G401 (cell line): ENCODE measurements around the gene SYNE2. TPM values are rescaled to one million over a fixed set of nuclear protein-coding genes. Genes with fewer than 3 reads are reported as not detected.
"Not testable (repeated sequence)": the region's sequence is repeated elsewhere in the genome, so short reads cannot be mapped to it uniquely, and the experiment has no call there.

Experiments used
- DNase-seq: peaks from one replicate; pipeline ENCODE4 v3.0.0-alpha.2; 2015; ENCODE audit warnings: low spot score
- in situ Hi-C: cut with HindIII; loops from 2 replicates; pipeline ENCODE4 v1.10.0; 2016; ENCODE audit warnings: low sequenced_read_pairs, mixed read lengths
- total RNA-seq: library from RNA; depleted of rRNA; stranded (reverse); fragments of >200 nt; shearing (Covaris generic); gene quantifications from 2 replicates; pipeline ENCODE4 v1.2.3, GENCODE V29; 2014; rRNA removed

Gene SYNE2, protein sequence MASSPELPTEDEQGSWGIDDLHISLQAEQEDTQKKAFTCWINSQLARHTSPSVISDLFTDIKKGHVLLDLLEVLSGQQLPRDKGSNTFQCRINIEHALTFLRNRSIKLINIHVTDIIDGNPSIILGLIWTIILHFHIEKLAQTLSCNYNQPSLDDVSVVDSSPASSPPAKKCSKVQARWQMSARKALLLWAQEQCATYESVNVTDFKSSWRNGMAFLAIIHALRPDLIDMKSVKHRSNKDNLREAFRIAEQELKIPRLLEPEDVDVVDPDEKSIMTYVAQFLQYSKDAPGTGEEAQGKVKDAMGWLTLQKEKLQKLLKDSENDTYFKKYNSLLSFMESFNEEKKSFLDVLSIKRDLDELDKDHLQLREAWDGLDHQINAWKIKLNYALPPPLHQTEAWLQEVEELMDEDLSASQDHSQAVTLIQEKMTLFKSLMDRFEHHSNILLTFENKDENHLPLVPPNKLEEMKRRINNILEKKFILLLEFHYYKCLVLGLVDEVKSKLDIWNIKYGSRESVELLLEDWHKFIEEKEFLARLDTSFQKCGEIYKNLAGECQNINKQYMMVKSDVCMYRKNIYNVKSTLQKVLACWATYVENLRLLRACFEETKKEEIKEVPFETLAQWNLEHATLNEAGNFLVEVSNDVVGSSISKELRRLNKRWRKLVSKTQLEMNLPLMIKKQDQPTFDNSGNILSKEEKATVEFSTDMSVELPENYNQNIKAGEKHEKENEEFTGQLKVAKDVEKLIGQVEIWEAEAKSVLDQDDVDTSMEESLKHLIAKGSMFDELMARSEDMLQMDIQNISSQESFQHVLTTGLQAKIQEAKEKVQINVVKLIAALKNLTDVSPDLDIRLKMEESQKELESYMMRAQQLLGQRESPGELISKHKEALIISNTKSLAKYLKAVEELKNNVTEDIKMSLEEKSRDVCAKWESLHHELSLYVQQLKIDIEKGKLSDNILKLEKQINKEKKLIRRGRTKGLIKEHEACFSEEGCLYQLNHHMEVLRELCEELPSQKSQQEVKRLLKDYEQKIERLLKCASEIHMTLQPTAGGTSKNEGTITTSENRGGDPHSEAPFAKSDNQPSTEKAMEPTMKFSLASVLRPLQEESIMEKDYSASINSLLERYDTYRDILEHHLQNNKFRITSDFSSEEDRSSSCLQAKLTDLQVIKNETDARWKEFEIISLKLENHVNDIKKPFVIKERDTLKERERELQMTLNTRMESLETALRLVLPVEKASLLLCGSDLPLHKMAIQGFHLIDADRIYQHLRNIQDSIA (N-terminal part only)
- total RNA-seq: 6.2 and 13.8 TPM in 2 replicates

DNA sequence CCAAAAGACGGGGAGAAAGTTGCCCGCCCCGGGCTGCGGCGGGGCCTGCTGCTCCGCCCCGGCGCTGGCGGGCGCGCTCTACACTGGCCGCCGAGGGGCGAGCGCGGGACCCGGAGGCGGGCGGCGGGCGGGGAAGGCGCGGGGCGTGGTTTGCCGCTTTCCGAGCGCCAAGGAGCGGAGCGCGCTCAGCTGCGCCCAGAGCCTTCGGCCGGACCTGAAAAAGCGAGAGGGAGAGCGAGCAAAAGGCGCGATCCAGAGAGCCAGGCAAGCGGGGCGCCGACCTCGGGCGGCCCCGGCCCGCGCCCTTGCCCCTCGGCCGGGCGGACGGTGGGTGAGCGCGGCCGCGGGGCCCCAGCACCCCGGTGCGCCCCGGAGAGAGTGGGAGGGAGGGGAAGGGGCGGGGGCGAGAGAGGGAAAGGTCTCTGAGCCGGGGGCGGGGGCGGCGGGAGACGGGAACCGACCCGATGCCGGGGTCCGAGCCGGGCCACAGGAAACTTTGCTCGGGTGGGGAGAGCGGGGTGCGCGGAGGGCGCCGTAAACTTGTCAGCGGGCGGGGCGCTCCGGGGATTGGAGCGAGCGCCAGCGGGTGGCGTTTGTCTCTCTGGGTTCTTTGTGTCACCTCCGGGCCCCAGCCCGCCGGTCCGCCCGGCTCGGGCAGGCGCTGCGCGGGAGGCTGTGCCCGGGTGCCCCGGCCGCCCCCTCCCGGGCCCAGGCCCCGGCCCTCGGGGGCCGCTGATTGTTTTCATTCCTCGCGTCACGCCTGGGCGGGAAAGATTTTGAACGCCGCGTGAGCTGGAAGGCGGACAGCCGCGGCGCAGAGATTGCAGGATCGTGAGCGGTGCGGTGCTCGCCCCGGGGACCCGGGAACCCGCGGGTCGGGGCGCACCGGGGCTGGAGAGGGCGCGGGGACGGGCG is at the start of gene SYNE2:
Gene SYNE2 (plus strand): TSS at position 188 of the 915 bp plus-strand sequence. CDS start 56,145 bp downstream, outside the sequence.
- peak; percentile 66 for DNase-seq
- in situ Hi-C loops: no loop called here

DNA sequence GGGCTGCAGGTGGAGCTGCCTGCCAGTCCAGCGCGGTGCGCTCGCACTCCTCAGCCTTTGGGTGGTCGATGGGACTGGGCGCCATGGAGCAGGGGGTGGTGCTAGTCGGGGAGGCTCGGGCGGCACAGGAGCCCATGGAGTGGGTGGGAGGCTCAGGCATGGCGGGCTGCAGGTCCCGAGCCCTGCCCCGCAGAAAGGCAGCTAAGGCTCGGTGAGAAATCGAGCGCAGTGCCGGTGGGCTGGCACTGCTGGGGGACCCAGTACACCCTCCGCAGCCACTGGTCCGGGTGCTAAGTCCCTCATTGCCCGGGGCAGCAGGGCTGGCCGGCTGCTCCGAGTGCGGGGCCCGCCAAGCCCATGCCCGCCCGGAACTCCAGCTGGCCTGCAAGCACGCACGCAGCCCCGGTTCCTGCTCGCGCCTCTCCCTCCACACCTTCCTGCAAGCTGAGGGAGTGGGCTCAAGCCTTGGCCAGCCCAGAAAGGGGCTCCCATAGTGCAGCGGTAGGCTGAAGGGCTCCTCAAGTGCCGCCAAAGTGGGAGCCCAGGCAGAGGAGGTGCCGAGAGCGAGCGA is 49.5 kb upstream of the SYNE2 start:
- in situ Hi-C loops, DNase-seq: not testable (repeated sequence)

DNA sequence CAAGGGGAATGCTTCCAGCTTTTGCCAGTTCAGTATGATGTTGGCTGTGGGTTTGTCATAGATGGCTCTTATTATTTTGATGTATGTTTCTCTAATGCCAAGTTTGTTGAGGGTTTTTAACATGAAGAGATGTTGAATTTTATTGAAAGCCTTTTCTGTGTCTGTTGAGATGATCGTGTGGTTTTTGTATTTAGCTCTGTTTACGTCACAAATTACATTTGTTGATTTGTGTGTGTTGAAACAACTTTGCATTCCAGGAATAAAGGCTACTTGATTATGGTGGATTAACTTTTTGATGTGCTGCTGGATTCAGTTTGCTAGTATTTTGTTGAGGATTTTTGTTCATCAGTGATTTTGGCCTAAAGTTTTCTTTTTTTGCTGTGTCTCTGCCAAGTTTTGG is 46.7 kb upstream of the SYNE2 start:
- in situ Hi-C loops, DNase-seq: not testable (repeated sequence)

DNA sequence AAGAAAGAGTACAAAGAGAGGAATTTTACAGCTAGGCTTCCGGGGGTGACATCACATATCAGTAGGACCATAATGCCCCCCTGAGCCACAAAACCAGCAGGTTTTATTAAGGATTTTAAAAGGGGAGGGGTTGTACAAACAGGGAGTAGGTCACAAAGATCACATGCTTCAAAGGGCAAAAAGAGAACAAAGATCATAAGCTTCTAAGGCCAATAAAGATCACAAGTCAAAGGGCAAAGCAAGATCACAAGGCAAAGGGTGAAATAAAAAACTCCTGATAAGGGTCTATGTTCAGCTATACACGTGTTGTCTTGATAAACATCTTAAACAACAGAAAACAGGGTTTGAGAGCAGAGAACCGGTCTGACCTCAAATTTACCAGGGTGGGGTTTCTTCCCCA is 41.1 kb upstream of the SYNE2 start:
- in situ Hi-C loops, DNase-seq: not testable (repeated sequence)

DNA sequence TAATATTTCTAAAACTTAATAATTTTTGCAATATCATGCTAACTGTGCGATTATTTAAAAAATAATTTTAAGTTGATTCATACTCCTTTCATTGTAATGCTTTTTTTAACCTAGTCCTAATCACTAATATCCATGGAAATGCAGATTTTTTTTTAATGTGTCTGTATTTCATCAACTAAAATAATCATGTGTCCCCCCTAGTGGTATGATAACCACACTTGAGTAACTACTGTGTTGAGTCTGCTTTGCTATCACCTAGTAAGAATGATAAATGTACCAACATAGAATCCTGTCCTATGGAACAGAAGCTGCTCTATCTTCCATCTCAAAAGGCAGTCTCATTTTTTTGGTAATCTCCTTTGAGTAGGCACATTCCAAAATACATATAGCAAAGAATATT is 19.1 kb upstream of the SYNE2 start:
- in situ Hi-C loops: no loop called here
- DNase-seq: no peak

GRCh38 chr14:63840981-63841380 is 11.8 kb upstream of the SYNE2 start:
- no peak for DNase-seq
- in situ Hi-C loops: no loop called here

- in situ Hi-C loops: no loop called here
- DNase-seq: no peak
Observed at GRCh38 chr14:63843796-63844195, 9.0 kb upstream of the SYNE2 start.

DNA sequence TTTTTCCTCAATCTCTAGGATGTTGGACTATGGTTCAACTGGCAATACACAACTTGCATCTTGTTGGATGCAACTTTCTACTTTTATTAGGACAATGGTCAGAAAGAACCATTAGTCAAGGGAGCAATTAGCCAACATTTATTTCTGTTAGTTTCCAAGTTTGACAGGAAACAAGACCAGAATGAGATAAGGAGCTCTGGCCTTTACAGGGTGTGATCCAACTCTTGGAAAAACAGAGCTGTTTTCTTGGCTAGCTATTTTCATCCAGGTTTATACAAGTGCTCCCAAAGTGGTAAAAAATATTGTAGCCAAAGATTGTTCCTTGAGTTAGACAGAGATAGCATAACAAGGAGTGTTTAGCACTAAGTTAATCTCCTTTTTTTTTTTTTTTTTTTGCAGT is 3.9 kb upstream of the SYNE2 start:
- DNase-seq: no peak
- in situ Hi-C loops: no loop called here

GRCh38 chr14:63852271-63852816 is 460 bp upstream of the SYNE2 start:
- in situ Hi-C loops: no loop called here
- peak; percentile 49 for DNase-seq

- DNase-seq: peak; percentile 63
- in situ Hi-C loops: no loop called here
Observed at GRCh38 chr14:63853831-63854293, 1.1 kb downstream of the SYNE2 start.

DNA sequence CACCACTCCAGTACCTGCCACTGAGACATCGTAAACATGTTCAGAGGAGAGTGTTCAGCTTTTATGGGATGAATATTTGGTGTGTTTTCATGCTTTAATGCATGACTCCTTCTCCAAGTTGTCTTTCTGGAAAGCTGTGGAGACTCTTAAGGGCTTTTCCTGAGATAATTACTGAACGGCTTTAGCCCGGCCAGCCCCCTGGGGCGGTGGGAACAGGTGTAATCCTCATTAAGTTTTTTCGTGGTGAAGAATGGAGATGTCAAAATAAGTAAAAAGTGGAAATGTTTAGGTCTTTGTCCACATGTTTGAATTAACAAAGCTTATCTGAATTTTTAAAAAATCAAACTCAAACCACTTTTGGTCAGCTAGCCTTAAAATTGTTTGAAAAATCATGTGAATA is 1.5 kb downstream of the SYNE2 start:
- in situ Hi-C loops: no loop called here
- DNase-seq: no peak

DNA sequence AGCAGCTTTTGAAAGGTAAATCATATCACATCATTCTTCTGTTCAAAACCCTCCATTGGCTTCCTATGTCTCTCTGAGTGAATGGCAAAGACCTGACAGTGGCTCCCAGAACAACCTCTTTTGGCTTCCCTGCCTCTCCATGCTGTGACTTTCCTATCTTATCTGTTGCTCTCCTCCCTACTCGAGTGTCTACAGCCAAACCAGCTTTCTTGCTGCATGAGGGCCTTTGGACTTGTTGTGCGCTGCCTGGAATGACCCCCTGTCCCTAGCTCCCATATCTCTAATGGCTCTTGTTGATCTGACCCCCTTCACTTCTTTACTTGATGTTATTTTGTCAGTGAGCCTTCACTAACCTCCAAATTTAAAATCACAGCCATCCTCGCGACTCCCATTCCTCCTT is 2.5 kb downstream of the SYNE2 start:
- DNase-seq: peak; percentile 20
- in situ Hi-C loops: no loop called here

DNA sequence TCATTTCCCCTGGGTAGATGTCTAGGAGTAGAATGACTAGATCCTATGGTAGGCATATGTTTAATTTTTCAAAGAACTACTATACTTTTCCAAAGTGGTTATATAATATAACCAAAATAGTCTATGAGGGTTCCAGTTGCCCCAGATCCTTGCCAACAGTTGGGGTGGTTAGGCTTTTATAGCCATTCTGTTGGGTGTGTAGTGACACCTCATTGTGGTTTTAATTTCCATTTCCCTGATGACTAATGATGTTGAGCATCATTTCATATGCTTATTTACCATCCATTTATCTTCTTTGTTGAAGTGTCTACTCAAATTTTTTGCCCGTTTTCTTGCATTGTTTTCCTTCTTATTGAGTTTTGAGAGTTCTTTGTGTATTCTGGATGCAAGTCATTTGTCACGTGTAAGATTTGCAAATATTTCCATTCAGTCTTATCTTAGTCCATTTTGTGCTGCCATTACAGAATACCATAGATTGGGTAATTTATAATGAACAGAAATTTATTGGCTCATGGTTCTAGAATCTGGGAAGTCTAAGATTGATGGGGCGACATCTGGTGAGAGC is 4.7 kb downstream of the SYNE2 start:
- DNase-seq: no peak

GRCh38 chr14:63860146-63860545 is 7.3 kb downstream of the SYNE2 start:
- in situ Hi-C loops: no loop called here
- DNase-seq: no peak

More for the DNA sequence above, 4.7 kb downstream of the SYNE2 start:
- in situ Hi-C loops: no loop called here

- no peak for DNase-seq
- in situ Hi-C loops: no loop called here
Observed at GRCh38 chr14:63862163-63862562, 9.4 kb downstream of the SYNE2 start.

DNA sequence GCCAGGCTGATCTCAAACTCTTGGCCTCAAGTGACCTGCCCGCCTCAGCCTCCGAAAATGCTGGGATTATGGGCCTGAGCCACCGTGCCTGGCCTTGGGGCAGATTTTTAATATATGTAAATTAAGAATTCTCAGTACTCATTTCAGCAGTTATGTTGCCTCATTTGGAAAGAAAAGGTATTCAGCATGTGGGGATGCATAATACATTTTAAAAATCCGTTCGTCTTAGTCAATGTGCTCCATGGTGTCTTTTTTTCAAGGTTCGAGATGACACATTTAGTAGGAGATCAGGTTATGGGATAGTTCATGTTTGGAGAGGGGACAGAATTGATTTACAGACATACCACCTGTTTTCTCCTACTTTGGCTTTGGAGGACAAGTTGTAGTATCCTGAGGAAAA is 10.2 kb downstream of the SYNE2 start:
- DNase-seq: no peak
- in situ Hi-C loops: no loop called here

DNA sequence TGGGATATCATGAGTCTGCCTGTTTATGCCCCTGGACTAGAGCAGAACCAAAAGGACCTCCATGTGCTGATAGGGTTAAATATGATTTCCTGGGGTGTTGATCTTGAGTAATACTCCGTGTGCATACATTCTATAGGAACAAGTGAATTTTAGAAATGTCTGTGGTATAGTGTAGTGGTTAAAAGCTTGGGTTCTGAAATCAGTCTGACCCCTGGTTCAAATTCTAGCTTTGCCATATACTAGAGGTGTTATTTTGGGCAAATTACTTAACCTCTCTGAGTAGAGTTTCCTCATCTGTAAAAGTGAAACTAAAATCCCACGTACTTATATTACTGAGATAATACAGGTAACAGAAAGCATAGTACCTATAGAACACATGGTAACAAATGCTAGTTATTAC is 12.0 kb downstream of the SYNE2 start:
- in situ Hi-C loops, DNase-seq: not testable (repeated sequence)
